ENCODE measurements around the gene CATSPER3.

Gene CATSPER3

GRCh38 chr5:134967607-134968006, at the start of gene CATSPER3:
Gene CATSPER3 (plus strand): TSS chr5:134967907. CDS start chr5:134967992, 85 bp downstream.
- Histone ChIP-seq H3K9ac (ENCODE audit: low read depth, low read length, poor library complexity, severe bottlenecking) (no peak within 1 kb of the TSS), H3K27me3 (ENCODE audit: insufficient read depth, low read length, poor library complexity, severe bottlenecking) (no peaks in the 10 kb centered on the region), H3K79me2 (ENCODE audit: insufficient read depth, low read length) (no peaks in the 10 kb centered on the region), H3K4me1 (ENCODE audit: insufficient read depth, low read length, poor library complexity, severe bottlenecking) (no peaks in the 10 kb centered on the region), H3F3A (ENCODE audit: low read depth) (no peaks in the 10 kb centered on the region), H4K20me1 (ENCODE audit: insufficient read depth, low read length, poor library complexity, severe bottlenecking) (no peaks in the 10 kb centered on the region), H3K9me3 (ENCODE audit: insufficient read depth, low read depth, low read length) (no peaks in the 10 kb centered on the region), H3K4me2 (ENCODE audit: low read depth, low read length, poor library complexity, severe bottlenecking) (no peak within 1 kb of the TSS), H3K36me3 (ENCODE audit: insufficient read depth, low read length) (no peaks in the 10 kb centered on the region), H3K9me2 (replicated peaks; ENCODE audit: low read depth, low read length) (no peaks in the 10 kb centered on the region), H2AFZ (ENCODE audit: low read length) (no peak within 1 kb of the TSS), H3K4me3 (ENCODE audit: low read length, poor library complexity, severe bottlenecking) (no peak within 1 kb of the TSS)
- TF ChIP-seq CTCF (conservative IDR thresholded peaks at IDR 0.05; ENCODE audit: low read length) (no peak), EZH2phosphoT487 (IDR thresholded peaks at IDR 0.05; ENCODE audit: borderline replicate concordance) (no peak)

GRCh38 chr5:134918861-134919260, 48.8 kb upstream of the CATSPER3 start:
- Histone ChIP-seq H3F3A (ENCODE audit: low read depth) (no peaks in the 10 kb centered on the region), H2AFZ (ENCODE audit: low read length) (no peak overlapping the region), H3K9me2 (replicated peaks; ENCODE audit: low read depth, low read length) (no peaks in the 10 kb centered on the region), H3K27me3 (ENCODE audit: insufficient read depth, low read length, poor library complexity, severe bottlenecking) (no peaks in the 10 kb centered on the region), H3K9ac (ENCODE audit: low read depth, low read length, poor library complexity, severe bottlenecking) (no peak overlapping the region), H3K4me1 (ENCODE audit: insufficient read depth, low read length, poor library complexity, severe bottlenecking) (no peaks in the 10 kb centered on the region), H3K4me2 (ENCODE audit: low read depth, low read length, poor library complexity, severe bottlenecking) (no peak overlapping the region), H4K20me1 (ENCODE audit: insufficient read depth, low read length, poor library complexity, severe bottlenecking) (no peaks in the 10 kb centered on the region), H3K9me3 (ENCODE audit: insufficient read depth, low read depth, low read length) (no peaks in the 10 kb centered on the region), H3K4me3 (ENCODE audit: low read length, poor library complexity, severe bottlenecking) (no peak overlapping the region), H3K36me3 (ENCODE audit: insufficient read depth, low read length) (no peaks in the 10 kb centered on the region), H3K79me2 (ENCODE audit: insufficient read depth, low read length) (no peaks in the 10 kb centered on the region)
- TF ChIP-seq EZH2phosphoT487 (IDR thresholded peaks at IDR 0.05; ENCODE audit: borderline replicate concordance) (no peak), CTCF (conservative IDR thresholded peaks at IDR 0.05; ENCODE audit: low read length) (no peak)

DNA sequence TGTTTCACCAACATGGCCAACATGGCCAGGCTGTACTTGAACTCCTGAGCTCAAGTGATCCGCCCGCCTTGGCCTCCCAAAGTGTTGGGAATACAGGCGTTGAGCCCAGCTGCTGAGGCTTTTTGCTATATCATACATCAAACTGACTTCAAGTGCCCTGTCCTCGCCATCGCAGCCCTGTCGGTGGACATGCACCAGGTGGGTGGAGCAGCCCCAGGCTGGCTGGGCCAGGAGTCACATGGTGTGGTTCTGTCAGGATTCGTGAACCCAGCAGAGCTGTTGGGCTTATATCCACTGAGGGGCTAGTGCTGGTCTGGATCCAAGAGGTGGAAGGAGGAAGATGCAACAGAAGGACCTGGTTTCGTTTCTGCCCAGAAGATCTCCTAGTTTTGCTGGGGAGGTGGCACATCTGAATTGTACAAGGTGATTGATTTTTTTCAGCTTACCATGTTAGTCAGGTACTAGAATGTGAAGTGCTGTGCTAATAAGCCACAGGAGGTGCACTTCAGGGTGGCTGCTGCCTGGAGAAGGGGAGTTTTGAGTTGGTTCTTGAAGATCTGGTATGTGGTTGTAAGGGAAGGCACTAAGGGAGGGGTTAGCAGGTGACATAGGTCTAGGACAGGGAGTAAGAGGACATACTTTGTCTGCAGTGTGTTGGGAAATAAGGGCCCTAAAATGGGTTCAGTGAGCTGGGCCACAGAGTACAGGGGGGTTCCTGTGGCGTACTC, 46.7 kb upstream of the CATSPER3 start:
- H3K9me3 ChIP-seq (ENCODE audit: insufficient read depth, low read depth, low read length), result no peaks in the 10 kb centered on the region
- H4K20me1 ChIP-seq (ENCODE audit: insufficient read depth, low read length, poor library complexity, severe bottlenecking), result no peaks in the 10 kb centered on the region
- no peak overlapping the region for H3K4me2 ChIP-seq (ENCODE audit: low read depth, low read length, poor library complexity, severe bottlenecking)
- no peak overlapping the region for H2AFZ ChIP-seq (ENCODE audit: low read length)
- H3F3A ChIP-seq (ENCODE audit: low read depth), result no peaks in the 10 kb centered on the region
- H3K4me3 ChIP-seq (ENCODE audit: low read length, poor library complexity, severe bottlenecking), result no peak overlapping the region
- no peaks in the 10 kb centered on the region for H3K9me2 ChIP-seq (replicated peaks; ENCODE audit: low read depth, low read length)
- H3K4me1 ChIP-seq (ENCODE audit: insufficient read depth, low read length, poor library complexity, severe bottlenecking), result no peaks in the 10 kb centered on the region
- no peaks in the 10 kb centered on the region for H3K27me3 ChIP-seq (ENCODE audit: insufficient read depth, low read length, poor library complexity, severe bottlenecking)
- TF ChIP-seq EZH2phosphoT487 (IDR thresholded peaks at IDR 0.05; ENCODE audit: borderline replicate concordance) (no peak), CTCF (conservative IDR thresholded peaks at IDR 0.05; ENCODE audit: low read length) (no peak)
- no peaks in the 10 kb centered on the region for H3K36me3 ChIP-seq (ENCODE audit: insufficient read depth, low read length)
- no peak overlapping the region for H3K9ac ChIP-seq (ENCODE audit: low read depth, low read length, poor library complexity, severe bottlenecking)
- H3K79me2 ChIP-seq (ENCODE audit: insufficient read depth, low read length), result no peaks in the 10 kb centered on the region

Data from Loucy (cell line).